HAP-1 (cell line): ENCODE measurements around the gene HYAL3.

Source experiments
- DNase-seq, 2 experiments: peaks; one replicate each; pipeline ENCODE4 v3.0.0-alpha.2; 2016 to 2020; ENCODE audit warnings: low spot score in 2 of 2
- H3K27me3 ChIP-seq: fragments of 250-450 bp; sonication (Bioruptor Pico); 2 replicates; pipeline ENCODE4 v1.5.1; 2020; ENCODE audit warnings: low read depth, mild to moderate bottlenecking, moderate library complexity
- H3K36me3 ChIP-seq: fragments of 250-450 bp; sonication (Bioruptor Pico); replicated peaks from 2 replicates; pipeline ENCODE4 v1.5.1; 2020; ENCODE audit warnings: mild to moderate bottlenecking
- H3K4me1 ChIP-seq: fragments of 250-450 bp; sonication (Bioruptor Pico); 2 replicates; pipeline ENCODE4 v1.5.1; 2020; ENCODE audit warnings: mild to moderate bottlenecking
- H3K4me3 ChIP-seq: fragments of 250-450 bp; sonication (Bioruptor Pico); 2 replicates; pipeline ENCODE4 v1.5.1; 2020; ENCODE audit warnings: mild to moderate bottlenecking, moderate library complexity
- H3K9me3 ChIP-seq: fragments of 250-450 bp; sonication (Bioruptor Pico); 2 replicates; pipeline ENCODE4 v1.5.1; 2020; ENCODE audit warnings: mild to moderate bottlenecking, moderate library complexity
- in situ Hi-C: fragments of 300-500 bp; cut with MboI; formaldehyde crosslinking; loops from 3 replicates; pipeline ENCODE4 v1.14.3; 2020; ENCODE audit warnings: low sequenced_read_pairs, inconsistent platforms, mixed read lengths

HYAL3 gene

DNA sequence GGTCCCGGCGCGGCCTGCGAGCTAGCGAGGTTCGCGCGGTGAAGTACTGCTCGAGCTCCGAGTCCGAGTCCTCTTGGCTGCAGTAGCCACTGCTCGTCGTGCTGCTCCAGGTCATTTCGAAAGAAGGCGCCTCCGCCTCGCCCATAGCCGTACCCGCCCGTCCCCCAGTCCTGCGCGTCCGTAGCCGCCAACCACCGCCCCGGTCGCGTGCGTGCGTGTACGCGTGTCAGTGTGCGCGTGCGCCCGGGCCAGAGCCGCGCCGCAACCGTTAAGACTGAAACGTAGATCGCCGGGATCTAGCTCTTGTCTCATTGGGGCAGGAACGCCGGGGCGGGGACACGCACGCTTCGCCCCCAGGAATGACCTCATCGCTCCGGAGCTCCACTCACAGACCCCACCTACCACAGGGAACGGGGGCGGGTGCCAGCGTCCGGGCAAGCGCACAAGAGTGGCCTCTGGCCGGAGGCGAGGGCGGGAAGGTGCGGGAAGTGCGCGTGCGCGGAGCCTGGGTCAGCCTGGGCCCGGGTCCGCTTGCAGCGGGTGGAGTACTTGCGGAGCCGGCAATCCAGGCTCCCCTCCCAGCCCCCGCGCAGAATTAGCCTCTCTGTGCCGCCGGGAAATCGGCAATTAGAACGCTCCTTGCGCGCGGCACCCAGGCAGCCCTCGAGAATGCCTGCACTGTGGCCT, 38.1 kb upstream of the HYAL3 start:
- in situ Hi-C loops: no loop called here
- H3K4me1 ChIP-seq: peaks cover 24% of the 10 kb centered on the region
- peak; percentile 97 to 100 for DNase-seq

GRCh38 chr3:50336452-50337174, 37.4 kb upstream of the HYAL3 start:
- H3K36me3 ChIP-seq: peaks cover 30% of the 10 kb centered on the region
- H3K27me3 ChIP-seq: no peaks in the 10 kb centered on the region
- no peaks in the 10 kb centered on the region for H3K9me3 ChIP-seq
- H3K4me1 ChIP-seq: peaks cover 24% of the 10 kb centered on the region
- H3K4me3 ChIP-seq: peak overlapping the region; percentile 87
- peak; percentile 21 to 38 for DNase-seq
- in situ Hi-C loops: no loop called here

More for the DNA sequence above, 38.1 kb upstream of the HYAL3 start:
- no peaks in the 10 kb centered on the region for H3K27me3 ChIP-seq
- H3K9me3 ChIP-seq: no peaks in the 10 kb centered on the region
- peak overlapping the region; percentile 87 for H3K4me3 ChIP-seq
- H3K36me3 ChIP-seq: peaks cover 23% of the 10 kb centered on the region

DNA sequence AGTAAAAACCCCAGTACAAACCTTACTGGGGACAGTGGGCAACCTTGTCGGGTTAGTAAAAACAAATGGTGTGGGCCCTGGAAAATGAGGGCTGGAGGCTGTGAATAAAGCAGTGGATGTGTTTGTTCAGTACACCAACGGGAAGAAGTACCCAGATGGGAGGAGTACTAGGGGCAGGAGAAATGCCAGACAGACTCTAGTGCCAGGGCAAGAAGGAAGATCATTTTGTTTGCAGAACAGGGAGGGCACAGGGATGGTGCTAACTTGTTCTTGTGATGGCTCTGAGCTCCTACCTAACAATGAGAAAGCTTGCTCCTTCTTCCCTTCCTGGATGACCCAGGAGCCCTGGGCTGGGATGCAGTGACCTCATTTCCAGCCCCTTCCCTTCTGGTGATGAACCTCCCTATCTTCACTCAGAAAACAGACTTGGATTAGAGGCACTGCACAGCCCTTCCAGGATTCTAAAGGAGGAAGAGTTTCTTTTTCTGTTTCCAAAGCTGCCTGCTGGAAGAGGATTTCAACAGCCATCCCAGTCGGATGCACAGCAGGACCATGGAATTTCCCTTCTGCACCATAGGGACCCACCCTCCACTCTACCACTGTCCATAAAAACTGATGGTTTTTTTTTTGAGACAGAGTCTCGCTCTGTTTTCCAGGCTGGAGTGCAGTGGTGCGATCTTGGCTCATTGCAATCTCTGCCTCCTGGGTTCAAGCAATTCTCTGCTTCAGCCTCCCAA, 35.3 kb upstream of the HYAL3 start:
- Histone ChIP-seq H3K4me3 (0 out of 2 replicates have a peak overlapping the region, but pooled peaks have one; percentile 3), H3K9me3 (no peaks in the 10 kb centered on the region), H3K36me3 (peaks cover 51% of the 10 kb centered on the region), H3K4me1 (peaks cover 24% of the 10 kb centered on the region), H3K27me3 (no peaks in the 10 kb centered on the region)
- in situ Hi-C loops: no loop called here
- DNase-seq: no peak

- H3K36me3 ChIP-seq: peaks cover 53% of the 10 kb centered on the region
- in situ Hi-C loops: no loop called here
- no peak for DNase-seq
- H3K4me3 ChIP-seq: no peak overlapping the region
- peaks cover 24% of the 10 kb centered on the region for H3K4me1 ChIP-seq
- H3K27me3 ChIP-seq: no peaks in the 10 kb centered on the region
- no peaks in the 10 kb centered on the region for H3K9me3 ChIP-seq
Measured at GRCh38 chr3:50333744-50334328, 34.6 kb upstream of the HYAL3 start.

- Histone ChIP-seq H3K9me3 (no peaks in the 10 kb centered on the region), H3K36me3 (peaks cover 47% of the 10 kb centered on the region), H3K4me1 (peaks cover 18% of the 10 kb centered on the region), H3K4me3 (no peak overlapping the region), H3K27me3 (no peaks in the 10 kb centered on the region)
- DNase-seq: no peak
- in situ Hi-C loops: no loop called here
Measured at GRCh38 chr3:50331364-50331907, 32.2 kb upstream of the HYAL3 start.

- H3K4me1 ChIP-seq: peaks cover 11% of the 10 kb centered on the region
- H3K36me3 ChIP-seq: peaks cover 42% of the 10 kb centered on the region
- H3K4me3 ChIP-seq: no peak overlapping the region
- H3K9me3 ChIP-seq: no peaks in the 10 kb centered on the region
- in situ Hi-C loops: no loop called here
- no peaks in the 10 kb centered on the region for H3K27me3 ChIP-seq
- DNase-seq: no peak
Measured at GRCh38 chr3:50330330-50330729, 31.1 kb upstream of the HYAL3 start.

DNA sequence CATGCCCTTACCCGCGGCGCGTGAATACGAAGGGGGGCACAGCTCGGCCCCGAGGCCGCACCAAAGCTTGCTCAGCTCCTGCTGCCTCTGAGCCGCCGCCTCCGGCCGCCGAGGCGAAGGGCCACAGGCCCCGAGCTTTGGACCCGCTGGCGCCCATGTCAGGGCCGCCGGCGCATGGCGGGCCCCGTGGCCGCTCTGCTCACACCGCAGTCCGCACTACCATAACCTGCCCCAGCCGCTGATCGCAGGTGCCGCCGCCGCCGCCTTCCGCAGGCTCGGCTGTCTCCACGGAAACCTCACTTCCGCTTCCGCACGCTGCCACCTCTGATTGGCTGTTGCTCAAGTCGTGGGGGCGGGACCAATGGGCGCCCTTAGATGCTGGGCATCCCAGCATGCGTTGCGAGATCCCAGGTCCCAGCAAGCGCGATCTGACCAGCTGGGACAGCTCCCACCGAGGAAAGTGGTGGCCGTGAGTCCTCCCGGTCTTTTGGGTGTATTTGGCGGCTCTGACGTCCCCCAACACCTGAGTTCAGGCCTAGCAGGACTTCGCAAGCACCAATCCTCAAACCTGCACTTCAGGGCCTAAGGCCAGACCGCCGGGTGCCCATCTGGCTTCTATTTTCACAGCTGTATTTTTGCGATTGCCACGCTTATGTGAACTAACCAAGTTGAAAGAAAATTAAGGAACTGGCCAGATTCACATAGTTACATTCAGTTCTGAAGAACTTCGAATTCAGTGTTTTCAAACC, 28.9 kb upstream of the HYAL3 start, which contains the start of gene TUSC2:
TUSC2 (minus strand) TSS at position 281 of the 749 bp plus-strand sequence; CDS start at position 157, 124 bp downstream.
- H3K4me1 ChIP-seq: peaks cover 6% of the 10 kb centered on the region
- H3K9me3 ChIP-seq: no peaks in the 10 kb centered on the region
- peaks cover 41% of the 10 kb centered on the region for H3K36me3 ChIP-seq
- peak within 1 kb of the TSS; percentile 70 for H3K4me3 ChIP-seq
- H3K27me3 ChIP-seq: no peaks in the 10 kb centered on the region
- peak; percentile 97 to 98 for DNase-seq
- in situ Hi-C loops: loop anchor here (5.0 kb wide), 1 partner anchor 36 kb away; the partner anchor contains the start of gene IFRD2

DNA sequence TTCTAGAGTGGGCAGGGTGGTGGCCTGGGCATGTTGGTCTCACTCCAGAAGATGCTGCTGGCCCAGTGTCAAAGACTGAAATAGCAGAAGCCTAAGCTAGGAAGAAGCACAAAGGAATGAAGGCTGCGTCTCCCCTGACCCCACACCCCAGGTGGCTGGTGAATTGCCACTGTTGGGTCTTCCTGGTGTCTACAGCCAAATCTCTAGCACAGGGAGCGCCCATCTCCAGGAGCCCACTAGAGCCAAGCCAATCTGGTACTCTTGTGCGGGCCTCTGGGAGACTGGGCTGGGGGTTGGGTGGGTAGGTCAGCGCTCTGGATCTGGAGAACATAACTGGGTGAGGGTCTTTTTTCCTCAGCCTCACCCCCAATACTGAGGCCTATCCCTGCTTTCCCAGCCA, 27.9 kb upstream of the HYAL3 start:
- peak overlapping the region; percentile 70 for H3K4me3 ChIP-seq
- no peak for DNase-seq
- in situ Hi-C loops: loop anchor here (5.0 kb wide), 1 partner anchor 35 kb away; the partner anchor contains the start of gene IFRD2
- H3K9me3 ChIP-seq: no peaks in the 10 kb centered on the region
- H3K36me3 ChIP-seq: peaks cover 37% of the 10 kb centered on the region
- H3K4me1 ChIP-seq: peaks cover 6% of the 10 kb centered on the region
- H3K27me3 ChIP-seq: no peaks in the 10 kb centered on the region

DNA sequence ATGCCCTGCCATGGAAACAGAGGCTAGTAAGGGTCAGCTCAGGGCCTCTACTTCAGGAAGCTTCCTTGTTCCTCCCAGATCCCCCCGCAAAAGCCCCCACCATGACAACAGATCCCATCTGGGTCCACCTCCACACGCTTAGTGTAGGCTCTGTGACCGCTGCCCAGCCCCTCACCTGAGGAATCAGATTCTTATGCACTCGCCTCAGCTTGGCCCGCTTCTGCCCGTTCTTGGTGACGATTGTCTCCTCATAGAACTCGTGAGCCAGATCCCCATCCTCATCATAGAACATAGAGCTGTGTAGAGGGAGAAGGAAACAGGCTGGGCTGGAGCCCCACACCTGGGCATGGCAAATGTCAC, 27.0 kb upstream of the HYAL3 start:
- Histone ChIP-seq H3K9me3 (no peaks in the 10 kb centered on the region), H3K36me3 (peaks cover 28% of the 10 kb centered on the region)
- in situ Hi-C loops: loop anchor here (5.0 kb wide), 1 partner anchor 34 kb away; the partner anchor contains the start of gene IFRD2

GRCh38 chr3:50325497-50326181, 26.4 kb upstream of the HYAL3 start:
- no peak for DNase-seq
- Histone ChIP-seq H3K9me3 (no peaks in the 10 kb centered on the region), H3K27me3 (no peaks in the 10 kb centered on the region), H3K4me3 (no peak overlapping the region), H3K4me1 (peaks cover 11% of the 10 kb centered on the region), H3K36me3 (peaks cover 24% of the 10 kb centered on the region)
- in situ Hi-C loops: loop anchor here (5.0 kb wide), 1 partner anchor 33 kb away; the partner anchor contains the start of gene IFRD2

More for the DNA sequence above, 27.0 kb upstream of the HYAL3 start:
- Histone ChIP-seq H3K27me3 (no peaks in the 10 kb centered on the region), H3K4me1 (peaks cover 11% of the 10 kb centered on the region), H3K4me3 (no peak overlapping the region)
- DNase-seq: no peak

- H3K4me1 ChIP-seq: peaks cover 15% of the 10 kb centered on the region
- H3K9me3 ChIP-seq: no peaks in the 10 kb centered on the region
- in situ Hi-C loops: loop anchor here (5.0 kb wide), 1 partner anchor 33 kb away; the partner anchor contains the start of gene IFRD2
- no peaks in the 10 kb centered on the region for H3K27me3 ChIP-seq
- H3K4me3 ChIP-seq: no peak overlapping the region
- peaks cover 23% of the 10 kb centered on the region for H3K36me3 ChIP-seq
- no peak for DNase-seq
Measured at GRCh38 chr3:50325113-50325480, 25.9 kb upstream of the HYAL3 start.
